GM12865 (cell line): ENCODE results near the gene BMPR1A.

Experiments
- DNase-seq: peaks from one replicate; pipeline ENCODE4 v3.0.0; 2010; ENCODE audit warnings: low read depth
- H3K4me3 ChIP-seq: 2 replicates; pipeline ENCODE4 v1.5.1; 2011; ENCODE audit warnings: mild to moderate bottlenecking, low read depth, low read length, control low read depth
- CTCF ChIP-seq: IDR thresholded peaks from 2 replicates; pipeline ENCODE4 v1.5.1; 2011; ENCODE audit warnings: low read length, control low read depth, low read depth, inconsistent platforms; ENCODE audit not compliant: insufficient read depth; ENCODE audit errors: missing control alignments

Gene BMPR1A

GRCh38 chr10:86962136-86962980, 205.9 kb downstream of the BMPR1A start:
- H3K4me3 ChIP-seq = no peak overlapping the region
- TF ChIP-seq CTCF = no peak
- DNase-seq = no peak

GRCh38 chr10:86962981-86963310, 206.5 kb downstream of the BMPR1A start:
- H3K4me3 ChIP-seq = no peak overlapping the region
- no peak for DNase-seq
- TF ChIP-seq CTCF = no peak

GRCh38 chr10:86963341-86963919, 207.0 kb downstream of the BMPR1A start:
- H3K4me3 ChIP-seq = no peak overlapping the region
- DNase-seq = no peak
- TF ChIP-seq CTCF = no peak

GRCh38 chr10:86964061-86964846, 207.8 kb downstream of the BMPR1A start:
- no peak for DNase-seq
- no peak overlapping the region for H3K4me3 ChIP-seq
- no peak for TF ChIP-seq CTCF

GRCh38 chr10:86964847-86965190, 208.4 kb downstream of the BMPR1A start:
- no peak for TF ChIP-seq CTCF
- no peak overlapping the region for H3K4me3 ChIP-seq
- no peak for DNase-seq

- peak overlapping the region; percentile 43 for H3K4me3 ChIP-seq
- no peak for TF ChIP-seq CTCF
- DNase-seq = peak; percentile 74
Observed at GRCh38 chr10:86965986-86966654, 209.7 kb downstream of the BMPR1A start.
